Colonic mucosa (tissue), 4 donors: Measurements from ENCODE around the gene PDPK1. TPM values are rescaled to one million over a fixed set of nuclear protein-coding genes. Genes with fewer than 3 reads are reported as not detected.

ENCODE experiments used
- DNase-seq: peaks from one replicate; pipeline ENCODE4 v3.0.0-alpha.2; 2020
- H3K27ac ChIP-seq: fragments of 200-600 bp; one replicate; pipeline ENCODE4 v1.8.0; 2021
- H3K27me3 ChIP-seq: fragments of 200-600 bp; one replicate; pipeline ENCODE4 v1.8.0; 2021
- H3K36me3 ChIP-seq: fragments of 200-600 bp; one replicate; pipeline ENCODE4 v1.8.0; 2021
- H3K4me1 ChIP-seq: fragments of 200-600 bp; one replicate; pipeline ENCODE4 v1.8.0; 2021; ENCODE audit warnings: mild to moderate bottlenecking
- H3K4me3 ChIP-seq: fragments of 200-600 bp; one replicate; pipeline ENCODE4 v1.8.0; 2021
- H3K9ac ChIP-seq, 2 donors: one replicate each; pipeline ENCODE4 v1.7.0; 2013; ENCODE audit warnings: control low read depth in 2 of 2, low read depth in 2 of 2, low read length in 2 of 2
- H3K9me3 ChIP-seq: fragments of 200-600 bp; one replicate; pipeline ENCODE4 v1.8.0; 2021
- CTCF ChIP-seq: fragments of 200-600 bp; IDR thresholded peaks from one replicate; pipeline ENCODE4 v1.8.0; 2022; ENCODE audit warnings: antibody characterized with exemption, mild to moderate bottlenecking
- intact Hi-C: fragments of 100-400 bp; cut with DNase I; formaldehyde crosslinking; loops from one replicate; pipeline ENCODE4 v1.14.1; 2022
- total RNA-seq, 2 donors: library from RNA; stranded (reverse); fragmentation: NEBNext Ultra II Directional in 1 of 2; extraction: Animal tissue kit (Norgen Biotek cat#: 25700) in 1 of 2; gene quantifications; one replicate each; pipeline ENCODE4 v1.2.1, GENCODE V29; 2021
- donor health status: healthy.
- donor health status: DM: no; HTN: no; CAD: no.
- donor health status: DM: no; HTN: no; CAD: no.

PDPK1 gene
- total RNA-seq, 2 donors from 2014 or later, result 60.4 to 71.5 TPM

DNA sequence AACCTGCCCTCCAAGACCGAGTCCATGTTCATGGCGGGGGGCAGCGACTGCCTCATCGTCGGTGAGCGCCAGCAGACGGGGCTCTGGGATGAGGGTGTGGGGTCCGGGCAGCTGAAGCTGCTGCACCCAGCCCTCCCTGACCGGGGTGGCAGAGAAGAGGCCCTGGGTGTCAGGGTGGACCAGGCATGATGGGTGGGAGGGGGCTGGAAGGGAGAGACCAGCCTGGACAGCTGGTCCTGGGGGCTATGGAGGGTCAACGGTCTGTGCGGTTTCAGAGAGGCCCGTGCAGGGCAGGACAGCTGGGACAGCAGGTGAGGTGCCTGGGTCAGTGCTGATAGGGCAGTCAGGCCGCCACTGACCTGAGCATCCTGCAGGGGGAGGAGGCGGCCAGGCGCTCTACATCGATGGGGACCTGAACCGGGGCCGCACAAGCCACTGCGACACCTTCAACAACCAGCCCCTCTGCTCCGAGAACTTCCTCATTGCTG lies 37.3 kb upstream of the PDPK1 start:
- no peak for DNase-seq
- H3K4me1 ChIP-seq, result peaks cover 6% of the 10 kb centered on the region
- intact Hi-C loops, result no loop called here

DNA sequence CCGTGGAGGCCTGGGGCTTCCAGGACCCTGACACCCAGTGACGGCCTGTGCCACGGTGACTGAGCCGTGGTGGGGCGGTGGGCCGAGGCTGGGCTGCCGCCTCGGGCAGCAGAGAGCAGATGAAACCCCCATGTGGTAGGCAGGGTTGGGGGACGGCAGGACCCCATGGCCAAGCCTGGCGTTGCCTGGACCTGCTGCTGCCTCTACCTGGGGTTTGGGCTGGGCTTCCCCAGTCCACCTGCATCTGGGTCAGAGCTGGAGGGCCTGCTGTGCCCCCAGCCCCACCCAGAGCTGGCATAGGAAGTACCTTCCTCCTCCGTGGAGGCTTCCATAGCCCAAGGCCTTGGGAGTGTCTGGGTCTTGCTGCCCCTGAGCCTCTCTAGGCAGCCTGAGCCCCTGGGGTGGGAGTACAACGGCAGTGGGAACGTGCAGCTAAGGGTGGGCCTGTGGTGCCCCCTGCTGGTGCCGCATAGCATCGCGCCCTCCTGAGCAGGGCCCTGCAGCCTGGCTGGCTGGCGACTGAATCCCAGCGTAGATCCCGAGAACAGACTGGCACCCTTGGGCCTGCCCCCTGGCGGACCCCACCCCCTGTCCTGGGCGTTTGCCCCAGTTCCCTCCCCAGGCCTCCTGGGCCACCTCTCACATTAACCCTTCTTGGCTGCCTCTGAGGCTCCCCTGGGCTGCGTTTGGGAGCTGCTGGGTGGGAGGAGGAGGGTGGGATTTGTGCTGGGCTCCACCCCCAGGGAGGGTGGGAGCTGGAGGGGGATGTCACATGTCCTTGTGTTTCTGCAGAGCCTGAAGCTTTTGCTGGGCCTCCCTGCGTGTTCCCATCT lies 36.7 kb upstream of the PDPK1 start:
- Histone ChIP-seq H3K4me1 (peaks cover 6% of the 10 kb centered on the region), H3K9ac (no peak overlapping the region), H3K27ac (no peak overlapping the region), H3K36me3 (no peaks in the 10 kb centered on the region), H3K9me3 (no peaks in the 10 kb centered on the region), H3K4me3 (peak overlapping the region; percentile 5), H3K27me3 (no peaks in the 10 kb centered on the region)
- intact Hi-C loops, result no loop called here
- peak; percentile 98 for TF ChIP-seq CTCF
- DNase-seq, result peak; percentile 82

More for the DNA sequence above, 37.3 kb upstream of the PDPK1 start:
- no peaks in the 10 kb centered on the region for H3K27me3 ChIP-seq
- H3K9me3 ChIP-seq, result no peaks in the 10 kb centered on the region
- H3K36me3 ChIP-seq, result no peaks in the 10 kb centered on the region
- peak overlapping the region in 1 of 2 donors; percentile 35 for H3K9ac ChIP-seq
- TF ChIP-seq CTCF, result no peak
- no peak overlapping the region for H3K27ac ChIP-seq
- no peak overlapping the region for H3K4me3 ChIP-seq

- H3K4me3 ChIP-seq, result no peak overlapping the region
- H3K4me1 ChIP-seq, result peaks cover 6% of the 10 kb centered on the region
- no peaks in the 10 kb centered on the region for H3K36me3 ChIP-seq
- no peak overlapping the region for H3K27ac ChIP-seq
- no peak overlapping the region for H3K9ac ChIP-seq
- no peak for DNase-seq
- no peaks in the 10 kb centered on the region for H3K27me3 ChIP-seq
- H3K9me3 ChIP-seq, result no peaks in the 10 kb centered on the region
- no peak for TF ChIP-seq CTCF
- intact Hi-C loops, result no loop called here
Observed at GRCh38 chr16:2501946-2502895, 35.6 kb upstream of the PDPK1 start.

- TF ChIP-seq CTCF, result no peak
- H3K4me3 ChIP-seq, result no peak overlapping the region
- no peaks in the 10 kb centered on the region for H3K36me3 ChIP-seq
- H3K27ac ChIP-seq, result no peak overlapping the region
- no peaks in the 10 kb centered on the region for H3K27me3 ChIP-seq
- DNase-seq, result no peak
- H3K9ac ChIP-seq, result no peak overlapping the region
- H3K4me1 ChIP-seq, result peaks cover 6% of the 10 kb centered on the region
- H3K9me3 ChIP-seq, result no peaks in the 10 kb centered on the region
- intact Hi-C loops, result no loop called here
Observed at GRCh38 chr16:2505695-2506094, 32.1 kb upstream of the PDPK1 start.

- H3K27me3 ChIP-seq, result no peaks in the 10 kb centered on the region
- peak overlapping the region; percentile 60 for H3K27ac ChIP-seq
- peaks cover 4% of the 10 kb centered on the region for H3K4me1 ChIP-seq
- DNase-seq, result no peak
- intact Hi-C loops, result no loop called here
- TF ChIP-seq CTCF, result no peak
- no peaks in the 10 kb centered on the region for H3K36me3 ChIP-seq
- H3K4me3 ChIP-seq, result no peak overlapping the region
- no peaks in the 10 kb centered on the region for H3K9me3 ChIP-seq
- H3K9ac ChIP-seq, result peak overlapping the region in 1 of 2 donors; percentile 40
Observed at GRCh38 chr16:2507052-2507659, 30.7 kb upstream of the PDPK1 start.
